ENCODE data around the gene SLC6A11.

- TF ChIP-seq, protein P1, sequence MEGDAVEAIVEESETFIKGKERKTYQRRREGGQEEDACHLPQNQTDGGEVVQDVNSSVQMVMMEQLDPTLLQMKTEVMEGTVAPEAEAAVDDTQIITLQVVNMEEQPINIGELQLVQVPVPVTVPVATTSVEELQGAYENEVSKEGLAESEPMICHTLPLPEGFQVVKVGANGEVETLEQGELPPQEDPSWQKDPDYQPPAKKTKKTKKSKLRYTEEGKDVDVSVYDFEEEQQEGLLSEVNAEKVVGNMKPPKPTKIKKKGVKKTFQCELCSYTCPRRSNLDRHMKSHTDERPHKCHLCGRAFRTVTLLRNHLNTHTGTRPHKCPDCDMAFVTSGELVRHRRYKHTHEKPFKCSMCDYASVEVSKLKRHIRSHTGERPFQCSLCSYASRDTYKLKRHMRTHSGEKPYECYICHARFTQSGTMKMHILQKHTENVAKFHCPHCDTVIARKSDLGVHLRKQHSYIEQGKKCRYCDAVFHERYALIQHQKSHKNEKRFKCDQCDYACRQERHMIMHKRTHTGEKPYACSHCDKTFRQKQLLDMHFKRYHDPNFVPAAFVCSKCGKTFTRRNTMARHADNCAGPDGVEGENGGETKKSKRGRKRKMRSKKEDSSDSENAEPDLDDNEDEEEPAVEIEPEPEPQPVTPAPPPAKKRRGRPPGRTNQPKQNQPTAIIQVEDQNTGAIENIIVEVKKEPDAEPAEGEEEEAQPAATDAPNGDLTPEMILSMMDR (conservative IDR thresholded peaks at IDR 0.05; ENCODE audit: low read depth, low read length), result no peak
- no peak for TF ChIP-seq EZH2 (IDR thresholded peaks at IDR 0.05; ENCODE audit: borderline replicate concordance, low read depth, low read length, poor library complexity, severe bottlenecking)
These were observed 157.1 kb downstream of the SLC6A11 start for GRCh38 chr3:10973046-10973595.
